ENCODE data around the gene RACGAP1. TPM values are rescaled to one million over a fixed set of nuclear protein-coding genes. Genes with fewer than 3 reads are reported as not detected.
"Not testable (repeated sequence)": the region's sequence is repeated elsewhere in the genome, so short reads cannot be mapped to it uniquely, and the experiment has no call there.

Gene RACGAP1
- polyA plus RNA-seq, 4 donors: 3.5 to 25.9 (median 14.4) TPM

DNA sequence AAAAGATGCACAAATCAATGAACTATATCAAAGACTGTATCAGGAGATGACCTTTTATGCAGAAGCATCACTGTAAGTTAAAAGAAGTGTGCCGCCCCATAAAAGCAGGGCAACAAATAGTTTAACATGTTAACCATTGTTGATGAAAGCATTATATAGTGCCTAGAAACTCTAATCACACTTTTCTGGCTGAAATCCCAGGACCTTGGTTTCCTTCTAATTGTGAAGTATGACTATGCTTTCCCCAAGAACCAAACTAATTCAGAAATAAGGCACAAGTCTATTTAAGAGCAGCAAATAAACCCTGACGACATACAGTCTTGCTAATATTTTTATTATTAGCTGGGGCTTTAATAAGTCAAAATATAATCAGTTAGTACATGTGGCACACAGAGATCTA is 21.7 kb downstream of the RACGAP1 start:
- Histone ChIP-seq H3K36me3 (ENCODE audit: control insufficient read depth in 3 of 3, insufficient read depth in 2 of 3, low read depth in 1 of 3, low read length in 3 of 3) (peaks cover 3 to 21% (median 4%) of the 10 kb centered on the region in 3 donors), H3K4me3 (ENCODE audit: low read depth in 1 of 3, low read length in 3 of 3) (no peak overlapping the region), H3K9me3 (ENCODE audit: control insufficient read depth in 2 of 2, insufficient read depth in 1 of 2, low read depth in 1 of 2, low read length in 1 of 2) (no peaks in the 10 kb centered on the region), H3K4me1 (ENCODE audit: control insufficient read depth in 3 of 3, insufficient read depth in 2 of 3, low read depth in 1 of 3, low read length in 2 of 3) (no peaks in the 10 kb centered on the region), H3K27me3 (ENCODE audit: control insufficient read depth in 3 of 3, insufficient read depth in 3 of 3, low read length in 3 of 3) (no peaks in the 10 kb centered on the region), H3K27ac (ENCODE audit: low read depth in 1 of 3, low read length in 2 of 3) (no peak overlapping the region)
- WGBS, 3 donors: 78 to 90% (median 80%) methylated on average over 2 of the region's 2 CpGs
- no peak for FAIRE-seq
- no peak for DNase-seq

DNA sequence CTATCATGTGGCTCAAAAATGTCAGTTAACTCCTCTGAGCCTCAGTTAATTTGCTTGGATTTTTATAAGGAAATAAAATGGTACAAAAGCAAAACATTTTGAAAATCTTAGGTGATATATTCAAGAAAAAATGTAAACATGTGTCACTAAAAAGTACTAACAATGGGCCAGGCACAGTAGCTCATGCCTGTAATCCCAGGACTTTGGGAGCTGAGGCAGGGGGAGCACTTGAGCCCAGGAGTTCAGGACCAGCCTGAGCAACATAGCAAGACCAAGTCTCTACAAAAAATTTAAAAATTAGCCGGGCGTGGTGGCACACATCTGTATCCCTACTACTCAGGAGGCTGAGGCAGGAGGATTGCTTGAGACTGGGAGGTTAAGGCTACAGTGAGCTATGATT is 26.8 kb downstream of the RACGAP1 start:
- no peak for FAIRE-seq
- Histone ChIP-seq H3K4me1 (ENCODE audit: control insufficient read depth in 3 of 3, insufficient read depth in 2 of 3, low read depth in 1 of 3, low read length in 2 of 3) (no peaks in the 10 kb centered on the region), H3K36me3 (ENCODE audit: control insufficient read depth in 3 of 3, insufficient read depth in 2 of 3, low read depth in 1 of 3, low read length in 3 of 3) (peaks cover 3 to 37% (median 6%) of the 10 kb centered on the region in 3 donors)

DNA sequence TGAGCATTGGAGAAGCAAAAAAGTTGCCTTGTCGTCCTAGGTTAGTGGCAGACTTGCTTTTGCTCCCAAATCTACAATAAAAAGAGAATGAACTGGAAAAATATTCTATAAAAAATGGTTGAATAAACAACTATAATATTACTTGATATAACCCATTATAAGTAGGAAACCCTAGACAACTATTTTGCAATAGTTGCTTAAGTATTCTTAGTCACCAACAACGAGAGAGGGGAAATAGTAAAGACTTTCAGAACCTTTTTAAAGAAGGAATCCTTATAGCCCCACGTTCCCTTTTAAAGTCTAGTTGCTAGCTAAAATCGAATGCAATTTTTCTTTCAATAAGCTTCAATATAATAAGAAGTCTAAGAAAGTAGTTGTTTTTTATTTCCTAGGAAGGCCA is 35.0 kb downstream of the RACGAP1 start:
- no peak overlapping the region for H3K4me3 ChIP-seq (ENCODE audit: low read depth in 1 of 3, low read length in 3 of 3)
- no peaks in the 10 kb centered on the region for H3K27me3 ChIP-seq (ENCODE audit: control insufficient read depth in 3 of 3, insufficient read depth in 3 of 3, low read length in 3 of 3)
- H3K27ac ChIP-seq (ENCODE audit: low read depth in 1 of 3, low read length in 2 of 3): no peak overlapping the region
- DNase-seq (no peak), FAIRE-seq (no peak)
- H3K4me1 ChIP-seq (ENCODE audit: control insufficient read depth in 3 of 3, insufficient read depth in 2 of 3, low read depth in 1 of 3, low read length in 2 of 3): peaks cover 0 to 5% (median 0%) of the 10 kb centered on the region in 3 donors
- no peaks in the 10 kb centered on the region for H3K9me3 ChIP-seq (ENCODE audit: control insufficient read depth in 2 of 2, insufficient read depth in 1 of 2, low read depth in 1 of 2, low read length in 1 of 2)
- peaks cover 0 to 20% (median 6%) of the 10 kb centered on the region in 3 donors for H3K36me3 ChIP-seq (ENCODE audit: control insufficient read depth in 3 of 3, insufficient read depth in 2 of 3, low read depth in 1 of 3, low read length in 3 of 3)
- WGBS, 3 donors: 86 to 97% (median 90%) methylated on average over 4 of the region's 4 CpGs

More for the DNA sequence above, 26.8 kb downstream of the RACGAP1 start:
- no peaks in the 10 kb centered on the region for H3K9me3 ChIP-seq (ENCODE audit: control insufficient read depth in 2 of 2, insufficient read depth in 1 of 2, low read depth in 1 of 2, low read length in 1 of 2)
- no peak for DNase-seq
- no peak overlapping the region for H3K27ac ChIP-seq (ENCODE audit: low read depth in 1 of 3, low read length in 2 of 3)
- no peak overlapping the region for H3K4me3 ChIP-seq (ENCODE audit: low read depth in 1 of 3, low read length in 3 of 3)
- H3K27me3 ChIP-seq (ENCODE audit: control insufficient read depth in 3 of 3, insufficient read depth in 3 of 3, low read length in 3 of 3): no peaks in the 10 kb centered on the region
- WGBS, 3 donors: 89 to 95% (median 92%) methylated on average over 2 of the region's 2 CpGs

DNA sequence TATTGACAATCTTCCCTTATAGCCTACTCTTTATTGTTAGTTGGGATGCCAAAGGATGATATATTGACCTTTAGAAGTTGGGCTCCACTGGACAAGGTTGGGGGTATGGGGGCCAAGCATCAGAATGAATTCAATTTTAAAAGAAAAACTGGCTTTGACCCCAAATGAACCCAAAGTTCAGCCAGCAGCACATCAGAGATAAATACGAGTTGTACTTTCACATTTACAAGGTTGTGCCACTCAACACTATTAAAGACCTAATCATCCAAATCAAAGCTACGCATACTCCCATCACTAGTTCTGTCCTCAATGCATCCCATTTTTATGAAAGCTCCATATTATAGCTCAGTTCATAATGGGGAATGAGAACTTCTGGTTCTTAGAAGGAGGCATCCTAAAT is 35.9 kb downstream of the RACGAP1 start:
- H3K4me1 ChIP-seq (ENCODE audit: control insufficient read depth in 3 of 3, insufficient read depth in 2 of 3, low read depth in 1 of 3, low read length in 2 of 3); DNase-seq; FAIRE-seq; H3K27ac ChIP-seq (ENCODE audit: low read depth in 1 of 3, low read length in 2 of 3); H3K9me3 ChIP-seq (ENCODE audit: control insufficient read depth in 2 of 2, insufficient read depth in 1 of 2, low read depth in 1 of 2, low read length in 1 of 2); H3K4me3 ChIP-seq (ENCODE audit: low read depth in 1 of 3, low read length in 3 of 3); H3K27me3 ChIP-seq (ENCODE audit: control insufficient read depth in 3 of 3, insufficient read depth in 3 of 3, low read length in 3 of 3): not testable (repeated sequence)
- peaks cover 0 to 17% (median 6%) of the 10 kb centered on the region in 3 donors for H3K36me3 ChIP-seq (ENCODE audit: control insufficient read depth in 3 of 3, insufficient read depth in 2 of 3, low read depth in 1 of 3, low read length in 3 of 3)
- WGBS, 3 donors: 77 to 81% (median 80%) methylated on average over 2 of the region's 2 CpGs

DNA sequence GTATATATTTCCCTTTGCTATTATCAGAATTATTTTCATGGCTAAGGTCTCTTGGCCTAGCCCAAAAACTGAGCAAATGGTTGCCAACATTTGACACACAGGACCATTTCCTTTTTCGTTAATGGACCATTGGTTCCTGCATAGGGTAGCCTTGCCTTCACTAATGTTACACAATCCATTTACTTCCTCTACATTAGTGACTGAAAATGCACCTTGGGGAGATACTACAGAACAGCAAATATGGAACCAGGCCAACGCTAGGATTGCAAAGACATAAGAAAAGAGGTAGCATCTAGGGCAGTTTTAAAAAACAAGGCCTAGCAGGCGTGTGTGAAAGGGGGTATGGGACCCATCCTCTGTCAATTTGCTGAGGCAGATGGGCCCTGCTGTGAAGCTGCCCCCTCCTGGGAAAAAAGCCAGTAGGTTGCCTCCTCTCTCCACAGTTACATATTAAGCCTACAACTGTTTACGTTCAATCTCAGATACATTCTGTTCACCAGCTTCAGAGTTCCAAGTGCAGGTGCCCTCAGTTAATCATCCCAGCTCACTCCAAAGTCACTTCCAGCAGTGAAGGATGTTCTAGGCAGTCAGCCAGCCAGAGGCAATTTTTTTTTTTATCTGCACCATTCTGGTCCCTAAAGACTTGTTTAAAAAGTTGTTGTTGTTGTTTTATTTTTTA is 37.5 kb downstream of the RACGAP1 start:
- H3K36me3 ChIP-seq (ENCODE audit: control insufficient read depth in 3 of 3, insufficient read depth in 2 of 3, low read depth in 1 of 3, low read length in 3 of 3): peaks cover 0 to 11% (median 0%) of the 10 kb centered on the region in 3 donors
- H3K4me1 ChIP-seq (ENCODE audit: control insufficient read depth in 3 of 3, insufficient read depth in 2 of 3, low read depth in 1 of 3, low read length in 2 of 3): peaks cover 0 to 18% (median 0%) of the 10 kb centered on the region in 3 donors
- H3K27ac ChIP-seq (ENCODE audit: low read depth in 1 of 3, low read length in 2 of 3): no peak overlapping the region
- no peaks in the 10 kb centered on the region for H3K27me3 ChIP-seq (ENCODE audit: control insufficient read depth in 3 of 3, insufficient read depth in 3 of 3, low read length in 3 of 3)
- H3K9me3 ChIP-seq (ENCODE audit: control insufficient read depth in 2 of 2, insufficient read depth in 1 of 2, low read depth in 1 of 2, low read length in 1 of 2): no peaks in the 10 kb centered on the region
- WGBS, 3 donors: 64 to 75% (median 72%) methylated on average over 4 of the region's 4 CpGs
- H3K4me3 ChIP-seq (ENCODE audit: low read depth in 1 of 3, low read length in 3 of 3): no peak overlapping the region
- DNase-seq: no peak
- FAIRE-seq: no peak

DNA sequence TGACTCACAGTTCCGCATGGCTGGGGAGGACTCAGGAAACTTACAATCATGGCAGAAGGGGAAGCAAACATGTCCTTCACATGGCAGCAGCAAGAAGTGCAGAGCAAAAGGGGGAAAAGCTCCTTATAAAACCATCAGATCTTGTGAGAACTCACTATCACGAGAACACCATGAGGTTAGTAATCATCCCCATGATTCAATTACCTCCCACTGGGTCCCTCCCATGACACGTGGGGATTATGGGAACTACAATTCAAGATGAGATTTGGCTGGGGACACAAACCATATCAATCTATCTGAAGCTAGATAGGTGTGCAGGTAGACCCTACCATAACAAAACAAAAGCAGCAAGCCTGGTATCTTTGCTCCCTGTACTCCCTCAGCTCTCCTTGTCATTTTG is 38.8 kb downstream of the RACGAP1 start:
- not testable (repeated sequence) for H3K27me3 ChIP-seq (ENCODE audit: control insufficient read depth in 3 of 3, insufficient read depth in 3 of 3, low read length in 3 of 3); FAIRE-seq; H3K4me3 ChIP-seq (ENCODE audit: low read depth in 1 of 3, low read length in 3 of 3); DNase-seq; H3K9me3 ChIP-seq (ENCODE audit: control insufficient read depth in 2 of 2, insufficient read depth in 1 of 2, low read depth in 1 of 2, low read length in 1 of 2); H3K36me3 ChIP-seq (ENCODE audit: control insufficient read depth in 3 of 3, insufficient read depth in 2 of 3, low read depth in 1 of 3, low read length in 3 of 3); H3K27ac ChIP-seq (ENCODE audit: low read depth in 1 of 3, low read length in 2 of 3)
- peaks cover 0 to 18% (median 0%) of the 10 kb centered on the region in 3 donors for H3K4me1 ChIP-seq (ENCODE audit: control insufficient read depth in 3 of 3, insufficient read depth in 2 of 3, low read depth in 1 of 3, low read length in 2 of 3)
- 89 to 95% (median 92%) methylated on average over 3 of the region's 3 CpGs for WGBS, 3 donors

DNA sequence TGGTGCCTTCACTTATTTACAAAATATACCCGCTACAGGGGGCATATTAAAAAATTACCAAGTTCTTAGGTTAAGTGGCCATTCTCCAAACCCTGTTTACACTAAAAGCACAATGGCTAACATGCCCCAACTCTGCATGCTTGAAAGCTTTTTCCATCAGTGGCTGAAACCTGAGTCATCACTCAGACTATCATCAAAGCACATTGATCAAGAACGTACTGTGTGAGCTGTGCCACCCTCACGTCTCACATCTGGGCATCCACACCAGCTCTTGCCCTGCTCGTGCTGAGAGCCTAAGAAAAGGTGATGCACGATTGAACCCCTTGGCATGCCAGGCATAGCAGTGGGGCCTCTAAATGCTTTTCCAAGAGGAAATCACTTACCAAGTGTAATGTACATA is 39.3 kb downstream of the RACGAP1 start:
- FAIRE-seq: no peak
- WGBS, 3 donors: 91 to 95% (median 93%) methylated on average over 5 of the region's 5 CpGs

DNA sequence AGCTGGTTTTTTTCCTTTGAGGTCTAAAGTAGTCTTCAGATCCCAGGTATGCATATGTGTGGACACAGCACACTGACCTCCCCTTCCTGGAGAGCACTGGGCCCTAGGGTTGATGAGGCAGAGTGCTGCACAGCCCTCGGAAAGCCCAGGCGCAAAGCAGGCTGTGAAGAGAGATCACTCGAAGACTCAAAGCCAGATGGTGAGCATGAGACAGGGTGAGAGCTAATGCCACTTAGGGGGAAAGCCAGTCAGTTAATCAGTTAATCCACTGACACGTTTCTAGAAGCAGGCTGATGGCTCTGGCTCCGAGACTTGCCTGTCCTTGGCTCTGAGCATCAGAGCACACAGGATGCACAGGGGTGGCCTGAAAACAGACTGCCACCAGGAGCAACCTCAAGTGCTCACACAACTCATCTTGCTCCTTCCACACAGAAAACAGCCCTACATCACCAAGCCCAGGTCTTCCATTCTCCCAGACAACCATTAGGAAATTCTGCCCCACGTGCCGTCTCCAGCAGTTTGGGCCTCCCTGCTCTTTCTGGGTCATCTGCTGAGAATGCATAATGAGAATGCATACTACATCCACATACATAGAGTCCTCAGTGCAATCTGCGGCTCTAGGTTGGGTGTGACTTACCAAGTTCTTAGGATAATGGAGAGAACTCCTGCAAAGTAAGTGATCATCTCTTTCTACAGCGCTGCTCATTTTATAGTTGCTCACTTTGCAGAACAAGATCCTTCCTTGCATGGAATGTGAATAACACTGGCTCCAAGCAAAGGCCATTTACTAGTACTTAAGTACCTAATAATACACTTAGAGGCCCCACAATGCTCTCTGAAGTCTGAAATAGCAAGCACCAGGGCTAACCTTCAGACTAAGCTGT is 40.6 kb downstream of the RACGAP1 start:
- H3K27me3 ChIP-seq (ENCODE audit: control insufficient read depth in 3 of 3, insufficient read depth in 3 of 3, low read length in 3 of 3): no peaks in the 10 kb centered on the region
- H3K4me3 ChIP-seq (ENCODE audit: low read depth in 1 of 3, low read length in 3 of 3): no peak overlapping the region
- FAIRE-seq: no peak
- H3K4me1 ChIP-seq (ENCODE audit: control insufficient read depth in 3 of 3, insufficient read depth in 2 of 3, low read depth in 1 of 3, low read length in 2 of 3): peaks cover 0 to 18% (median 0%) of the 10 kb centered on the region in 3 donors
- no peak for DNase-seq
- peak overlapping the region in 1 of 3 donors; percentile 21 for H3K27ac ChIP-seq (ENCODE audit: low read depth in 1 of 3, low read length in 2 of 3)
- 84 to 88% (median 86%) methylated on average over 9 of the region's 9 CpGs for WGBS, 3 donors
- no peaks in the 10 kb centered on the region for H3K9me3 ChIP-seq (ENCODE audit: control insufficient read depth in 2 of 2, insufficient read depth in 1 of 2, low read depth in 1 of 2, low read length in 1 of 2)
- peaks cover 0 to 2% (median 0%) of the 10 kb centered on the region in 3 donors for H3K36me3 ChIP-seq (ENCODE audit: control insufficient read depth in 3 of 3, insufficient read depth in 2 of 3, low read depth in 1 of 3, low read length in 3 of 3)

More for the DNA sequence above, 39.3 kb downstream of the RACGAP1 start:
- DNase-seq: no peak
- Histone ChIP-seq H3K27me3 (ENCODE audit: control insufficient read depth in 3 of 3, insufficient read depth in 3 of 3, low read length in 3 of 3) (no peaks in the 10 kb centered on the region), H3K4me1 (ENCODE audit: control insufficient read depth in 3 of 3, insufficient read depth in 2 of 3, low read depth in 1 of 3, low read length in 2 of 3) (peaks cover 0 to 18% (median 0%) of the 10 kb centered on the region in 3 donors), H3K9me3 (ENCODE audit: control insufficient read depth in 2 of 2, insufficient read depth in 1 of 2, low read depth in 1 of 2, low read length in 1 of 2) (no peaks in the 10 kb centered on the region), H3K36me3 (ENCODE audit: control insufficient read depth in 3 of 3, insufficient read depth in 2 of 3, low read depth in 1 of 3, low read length in 3 of 3) (peaks cover 0 to 2% (median 0%) of the 10 kb centered on the region in 3 donors), H3K4me3 (ENCODE audit: low read depth in 1 of 3, low read length in 3 of 3) (no peak overlapping the region), H3K27ac (ENCODE audit: low read depth in 1 of 3, low read length in 2 of 3) (no peak overlapping the region)

All from small intestine (tissue), 7 donors.